NOMO-1 (cell line): Measurements from ENCODE around the gene HPN.
"Not testable (repeated sequence)": the region's sequence is repeated elsewhere in the genome, so short reads cannot be mapped to it uniquely, and the experiment has no call there.

ENCODE experiments used
- DNase-seq, 2 experiments: peaks; one replicate each; lab custom pipeline; 2025; ENCODE audit not compliant: unreplicated experiment in 2 of 2; lab: John Stamatoyannopoulos, UW

Gene HPN

DNA sequence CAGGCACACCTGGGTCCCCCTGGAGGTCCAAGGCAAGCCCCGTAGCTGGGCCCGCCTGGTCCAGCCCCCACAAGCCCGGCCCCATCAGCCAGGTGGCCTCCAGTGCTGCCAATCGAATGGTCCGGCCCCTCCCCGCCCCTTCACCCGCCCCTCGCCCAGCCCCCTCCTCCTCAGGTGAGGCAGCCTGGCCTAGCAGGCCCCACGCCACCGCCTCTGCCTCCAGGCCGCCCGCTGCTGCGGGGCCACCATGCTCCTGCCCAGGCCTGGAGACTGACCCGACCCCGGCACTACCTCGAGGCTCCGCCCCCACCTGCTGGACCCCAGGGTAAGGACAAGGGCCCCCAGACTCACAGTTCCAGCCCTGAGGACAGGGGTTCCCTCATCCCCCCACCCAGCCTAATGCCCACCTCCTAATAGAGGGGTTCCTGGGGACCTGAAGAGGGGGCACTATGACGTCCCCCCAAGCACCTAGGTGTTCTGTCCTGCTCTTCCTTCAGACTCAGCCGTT is at the start of gene HPN:
HPN (plus strand) TSS at position 174 of the 508 bp plus-strand sequence. CDS start 786 bp downstream, outside the sequence.
- no peak for DNase-seq

DNA sequence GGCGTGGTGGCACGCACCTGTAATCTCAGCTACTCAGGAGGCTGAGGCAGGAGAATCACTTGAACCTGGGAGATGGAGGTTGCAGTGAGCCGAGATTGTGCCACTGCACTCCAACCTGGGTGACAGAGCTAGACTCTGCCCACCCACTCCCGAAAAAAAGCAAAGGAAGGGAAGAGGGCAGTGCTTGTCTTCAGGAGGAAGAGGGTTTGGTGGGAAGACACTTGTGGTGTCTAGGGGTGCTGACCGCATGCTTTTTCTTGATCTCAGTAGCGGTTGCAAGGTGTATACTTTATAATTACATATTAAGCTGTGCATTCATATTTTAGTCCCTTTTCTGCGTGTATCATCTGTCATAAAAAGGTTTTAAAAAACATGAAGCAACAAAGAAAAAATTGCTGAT is 48.9 kb upstream of the HPN start:
- not testable (repeated sequence) for DNase-seq

DNA sequence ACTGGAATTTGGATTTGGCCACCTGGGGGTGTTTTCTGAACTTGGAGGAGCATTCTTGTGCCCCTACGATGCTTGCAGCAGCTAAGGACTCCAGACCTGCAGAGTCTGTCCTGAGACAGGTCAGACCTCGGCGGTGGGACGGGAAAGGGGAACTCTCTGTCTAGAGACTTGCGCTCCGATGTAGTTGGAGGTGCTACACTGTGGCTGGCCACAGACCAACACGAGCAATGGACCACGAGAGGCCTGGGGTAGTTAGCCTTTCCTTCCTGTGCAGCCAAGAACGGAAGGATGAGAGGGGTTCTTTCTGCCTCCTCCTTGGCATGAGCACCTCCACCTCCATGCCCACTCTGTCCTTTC is 47.3 kb upstream of the HPN start:
- DNase-seq, result no peak

DNA sequence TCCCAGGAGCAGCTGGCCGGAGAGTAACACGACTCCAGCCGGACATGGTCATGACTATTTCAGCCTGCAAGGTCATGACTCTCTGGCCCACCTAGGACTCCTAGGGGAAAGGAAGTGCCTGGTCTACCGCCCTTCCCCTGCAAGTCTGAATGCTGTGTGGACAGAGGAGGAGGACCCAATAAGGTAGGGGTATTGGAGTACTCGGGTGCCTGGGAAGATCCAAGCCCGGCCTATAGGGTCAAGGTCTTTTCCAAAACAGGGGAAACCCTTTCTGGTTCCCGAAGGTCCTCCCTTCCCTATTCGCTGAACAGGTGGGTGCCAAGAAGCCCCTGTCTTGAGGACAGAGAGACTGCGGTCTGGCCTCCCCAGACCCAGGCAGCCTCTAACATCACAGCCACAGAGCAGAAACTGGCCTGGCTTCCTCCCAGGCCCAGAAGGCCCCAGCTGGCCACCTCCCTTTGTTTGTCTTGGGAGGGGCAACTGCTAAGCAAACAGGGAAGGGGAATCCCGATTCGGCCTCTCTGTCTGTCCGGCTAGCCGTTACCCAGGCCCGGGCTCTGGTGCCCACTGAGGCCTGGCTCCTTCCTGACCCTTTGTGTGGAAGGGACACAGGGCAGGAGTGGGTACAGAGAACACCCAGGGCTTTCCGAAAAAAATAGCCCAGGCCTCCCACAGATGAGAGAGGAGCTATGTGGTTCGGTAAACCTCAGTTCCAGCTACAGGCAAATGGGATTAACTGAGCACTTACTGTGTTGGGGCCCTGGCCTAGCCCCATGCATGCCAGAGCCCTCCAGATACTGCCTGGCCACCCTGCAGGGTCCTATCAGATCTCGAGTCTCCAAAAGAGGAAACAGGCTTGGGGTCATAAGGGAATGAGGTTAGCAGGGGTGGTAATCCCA is 46.6 kb upstream of the HPN start:
- DNase-seq, result no peak

DNA sequence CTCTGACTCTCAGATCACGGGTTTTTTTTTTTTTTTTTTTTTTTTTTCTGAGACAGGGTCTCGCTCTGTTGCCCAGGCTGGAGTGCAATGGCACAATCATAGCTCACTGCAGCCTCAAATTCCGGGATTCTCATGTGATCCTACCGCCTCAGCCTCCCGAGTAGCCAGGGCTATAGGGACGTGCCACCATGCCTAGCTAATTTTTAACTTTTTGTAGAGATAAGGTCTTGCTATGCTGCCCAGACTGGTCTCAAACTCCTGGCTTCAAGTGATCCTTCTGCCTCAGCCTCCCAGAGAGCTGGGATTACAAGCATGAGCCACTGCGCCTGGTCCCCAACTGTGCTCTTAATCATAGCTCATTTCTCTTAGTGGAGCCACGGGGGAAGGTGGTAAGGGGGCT is 46.0 kb upstream of the HPN start:
- DNase-seq, result no peak

DNA sequence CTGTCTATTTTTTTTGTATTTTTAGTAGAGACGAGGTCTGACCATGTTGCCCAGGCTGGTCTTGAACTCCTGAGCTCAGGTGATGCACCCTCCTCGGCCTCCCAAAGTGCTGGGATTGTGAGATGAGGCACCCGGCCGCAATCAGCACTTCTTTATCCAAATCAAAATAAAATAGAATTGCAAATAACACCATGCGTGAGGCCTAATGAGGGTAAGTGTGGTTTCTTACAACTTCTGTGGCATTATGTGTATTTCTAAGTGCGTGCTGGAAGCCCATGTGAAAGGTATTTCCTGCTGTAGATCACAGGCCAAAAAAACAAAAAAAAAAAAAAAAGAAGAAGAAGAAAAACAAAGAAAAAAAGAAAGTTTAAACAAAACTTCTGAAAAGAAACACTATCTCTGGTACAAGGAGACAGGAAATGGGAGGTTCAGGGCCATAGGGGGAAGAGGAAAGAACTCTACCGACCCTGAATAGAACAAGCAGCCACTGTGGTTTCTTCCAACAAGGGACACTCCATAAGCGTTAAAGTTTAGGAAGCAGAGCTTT is 44.4 kb upstream of the HPN start:
- DNase-seq, result no peak

DNA sequence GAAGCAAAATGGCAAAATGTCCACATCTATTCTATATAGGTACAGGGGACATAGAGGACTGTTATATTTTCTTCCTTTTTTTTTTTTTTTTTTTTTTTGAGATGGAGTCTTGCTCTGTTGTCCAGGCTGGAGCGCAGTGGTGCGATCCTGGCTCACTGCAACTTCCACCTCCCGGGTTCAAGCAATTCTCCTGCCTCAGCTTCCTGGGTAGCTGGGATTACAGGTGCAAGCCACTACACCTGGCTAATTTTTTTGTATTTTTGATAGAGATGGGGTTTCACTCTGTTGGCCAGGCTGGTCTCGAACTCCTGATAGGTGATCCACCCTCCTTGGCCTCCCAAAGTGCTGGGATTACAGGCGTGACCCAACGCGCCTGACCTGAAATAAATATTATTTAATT is 43.3 kb upstream of the HPN start:
- not testable (repeated sequence) for DNase-seq

DNA sequence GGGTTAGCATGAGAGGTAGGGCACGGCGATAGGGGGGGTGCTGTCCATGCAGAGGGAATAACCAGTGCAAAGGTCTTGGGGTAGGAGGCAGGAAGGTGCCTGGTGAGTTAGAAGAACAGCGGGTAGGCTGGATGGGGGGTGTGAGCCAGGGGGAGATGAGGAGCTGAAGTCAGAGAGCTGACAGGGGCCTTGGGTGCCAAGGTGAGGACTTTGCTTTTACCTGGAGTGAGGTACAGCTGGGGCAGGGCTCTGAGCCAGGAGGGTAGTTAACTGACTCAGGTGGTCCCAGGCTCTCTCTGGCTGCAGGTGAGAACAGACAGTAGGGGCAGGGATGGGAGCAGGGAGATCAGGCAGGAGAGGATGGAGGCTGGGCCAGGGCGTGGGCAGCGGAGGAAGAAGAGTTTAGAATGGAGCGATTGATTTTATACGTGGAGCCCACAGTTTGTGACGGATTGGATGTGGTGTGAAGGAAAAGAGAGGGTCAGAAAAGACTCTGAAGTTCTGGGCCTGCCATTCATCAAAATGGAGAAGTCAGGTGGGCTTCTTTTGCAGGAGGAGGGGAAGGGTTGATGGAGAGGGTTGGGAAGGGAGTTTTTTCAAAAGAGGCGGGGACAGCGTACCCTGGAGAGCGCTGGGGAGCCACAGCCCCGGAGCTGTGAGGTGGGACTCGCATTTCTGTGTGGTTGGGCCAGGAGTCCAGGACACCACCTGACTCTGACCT is 42.6 kb upstream of the HPN start:
- no peak for DNase-seq

DNA sequence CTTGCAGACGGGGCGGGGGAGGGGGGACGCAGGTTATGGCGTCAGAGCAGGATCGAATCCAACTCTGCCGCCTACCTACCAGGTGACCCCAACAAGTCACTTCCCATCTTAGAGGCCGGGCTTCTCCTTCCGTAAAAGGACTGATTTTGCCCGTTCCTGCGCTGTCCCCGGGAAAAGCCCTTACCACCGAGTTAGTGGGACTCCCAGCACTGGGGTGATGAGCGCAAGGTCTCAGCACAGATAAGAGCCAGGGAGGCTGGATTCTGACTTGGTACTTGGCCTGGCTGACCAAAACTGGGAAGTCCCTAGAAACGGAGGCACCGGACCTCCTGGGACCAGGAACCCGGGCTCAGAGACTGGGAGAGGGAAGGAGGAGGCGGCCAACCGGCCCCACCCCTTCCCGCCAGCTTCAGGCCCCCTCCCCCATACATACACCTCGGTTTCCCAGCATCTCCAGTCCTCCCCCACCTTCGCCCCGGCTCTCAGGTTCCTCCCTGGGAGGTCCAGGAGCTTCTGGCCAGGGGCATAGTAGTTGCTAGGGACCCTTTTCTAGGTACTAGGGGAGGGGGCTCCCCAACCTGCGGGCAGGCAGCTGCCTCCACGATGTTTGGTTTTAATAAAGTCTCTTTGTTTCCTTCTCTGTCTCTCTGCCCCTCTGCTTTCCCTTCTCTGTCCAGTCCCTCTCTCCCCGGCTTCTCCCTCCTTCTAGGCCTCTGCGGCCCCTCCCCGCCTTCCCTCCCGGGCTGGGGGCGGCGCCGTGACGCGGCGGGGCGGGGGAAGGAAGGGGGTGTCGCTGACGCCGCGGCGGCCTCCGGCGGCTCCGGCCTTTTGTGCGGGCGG is 41.8 kb upstream of the HPN start, which contains the start of gene GRAMD1A:
GRAMD1A (plus strand) TSS at position 826 of the 840 bp plus-strand sequence. CDS start 156 bp downstream, outside the sequence.
- DNase-seq, result peak; percentile 67 to 70

DNA sequence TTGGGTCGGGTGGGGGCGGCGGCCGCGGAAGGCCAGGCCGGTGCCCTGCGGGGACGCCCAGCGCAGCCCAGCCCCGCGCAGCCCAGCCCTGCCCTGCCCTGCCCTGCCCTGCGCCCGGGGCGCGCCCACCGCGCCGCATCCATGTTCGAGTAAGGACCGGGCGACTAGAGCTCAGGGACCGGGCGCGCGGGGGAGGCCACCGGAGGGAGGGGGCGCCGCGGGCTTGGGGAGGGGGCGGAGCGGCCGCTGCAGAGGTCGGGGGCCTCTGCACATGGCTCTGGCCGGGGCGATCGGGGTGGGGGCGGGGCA is 41.2 kb upstream of the HPN start:
- no peak for DNase-seq

DNA sequence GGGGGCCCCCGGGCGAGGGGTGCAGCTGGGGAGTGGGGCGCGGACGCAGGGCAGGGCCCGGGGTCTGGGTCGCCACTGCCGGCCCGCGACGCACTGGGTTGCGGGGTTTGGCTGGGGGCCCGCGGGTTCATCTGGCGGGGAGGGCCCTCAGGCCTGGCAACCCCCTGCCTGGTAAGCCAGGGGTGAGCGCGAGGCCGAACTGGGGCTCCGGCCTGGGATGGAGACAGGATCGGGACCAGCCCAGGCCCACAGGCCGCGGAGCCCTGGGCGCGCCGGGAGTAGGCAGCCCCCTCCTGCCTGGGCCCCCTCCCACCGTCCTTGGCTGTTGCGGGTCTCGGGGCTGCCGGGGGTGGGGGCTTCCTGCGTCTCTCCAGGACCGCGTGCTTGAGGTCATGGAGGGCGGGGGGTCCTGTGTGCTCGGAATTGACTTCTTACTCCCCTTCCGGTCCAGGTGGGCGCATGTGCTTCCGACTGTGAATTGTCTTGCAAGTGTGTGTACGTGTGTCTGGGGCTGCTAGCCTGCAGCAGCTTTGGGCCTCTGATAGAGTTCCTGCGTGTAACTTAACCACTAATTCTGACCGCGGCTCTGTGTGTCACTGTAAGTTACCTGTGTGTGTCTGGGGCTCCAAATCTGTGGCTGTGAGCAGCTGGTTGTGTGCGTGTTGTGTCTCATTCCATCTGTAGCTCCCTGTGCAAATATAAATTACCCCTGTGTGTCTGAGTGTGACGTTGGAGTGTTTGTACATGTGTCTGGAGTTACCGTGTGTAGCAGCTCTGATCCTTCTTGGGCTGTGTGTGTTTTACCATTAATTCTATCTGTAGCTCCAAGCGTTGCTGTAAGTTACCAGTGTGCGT is 40.6 kb upstream of the HPN start:
- DNase-seq, result peak in 1 of 2 experiments; percentile 31

DNA sequence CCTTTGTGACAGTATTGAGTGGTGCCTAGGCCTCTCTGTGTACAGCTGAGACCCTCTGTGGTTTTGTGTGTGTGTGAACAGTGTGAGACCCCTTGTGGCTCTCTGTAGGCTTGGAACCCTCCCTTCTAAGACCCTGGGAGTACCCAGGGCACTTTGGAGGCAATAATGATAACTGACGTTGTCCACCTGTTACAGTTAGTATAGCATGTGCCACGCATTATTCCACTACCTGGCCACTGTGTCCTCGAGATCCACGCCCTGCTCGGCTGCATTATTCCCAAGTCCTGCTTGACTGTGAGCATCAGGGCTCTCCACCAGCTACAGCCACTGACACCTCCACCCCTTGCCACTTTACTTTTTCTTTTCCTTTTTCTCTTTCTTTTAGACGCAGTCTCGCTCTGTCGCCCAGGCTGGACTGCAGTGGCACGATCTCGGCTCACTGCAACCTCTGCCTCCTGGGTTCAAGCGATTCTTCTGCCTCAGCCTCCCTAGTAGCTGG is 39.4 kb upstream of the HPN start:
- no peak for DNase-seq

DNA sequence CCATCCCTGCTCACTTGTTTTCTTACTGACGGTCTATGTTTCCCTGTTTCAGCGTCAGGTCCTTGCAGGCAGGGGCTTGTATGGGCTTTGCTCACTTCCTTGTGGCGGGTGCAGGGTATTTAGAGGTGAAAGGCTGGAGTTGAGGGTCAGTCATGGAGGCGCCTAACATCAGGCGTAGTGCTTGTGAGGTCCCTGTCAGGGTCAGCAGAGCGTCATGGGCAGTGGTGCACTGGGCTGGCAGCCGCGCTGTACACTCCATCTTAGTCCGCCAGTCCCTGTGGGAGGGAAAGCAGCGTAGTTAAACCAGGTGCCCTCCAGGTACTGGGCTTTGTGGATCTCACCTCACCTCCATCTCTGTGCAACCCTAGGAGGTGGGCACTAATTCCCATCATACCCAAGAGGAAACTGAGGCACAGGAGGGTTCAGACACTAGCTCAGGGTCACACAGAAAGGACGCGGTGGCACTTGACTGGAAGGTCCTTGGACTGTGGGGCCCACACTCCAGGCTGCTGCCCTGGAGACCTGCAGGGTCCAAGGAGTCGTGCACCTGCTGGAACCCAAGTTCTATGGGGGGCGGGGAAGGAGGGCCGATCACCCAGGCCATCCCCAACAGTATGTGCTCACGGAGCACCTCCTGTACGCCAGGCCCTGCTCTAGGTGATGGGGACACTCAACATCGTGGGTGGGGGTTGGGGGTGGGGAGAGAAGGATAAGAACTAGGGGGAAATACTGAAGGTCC is 36.8 kb upstream of the HPN start:
- no peak for DNase-seq

DNA sequence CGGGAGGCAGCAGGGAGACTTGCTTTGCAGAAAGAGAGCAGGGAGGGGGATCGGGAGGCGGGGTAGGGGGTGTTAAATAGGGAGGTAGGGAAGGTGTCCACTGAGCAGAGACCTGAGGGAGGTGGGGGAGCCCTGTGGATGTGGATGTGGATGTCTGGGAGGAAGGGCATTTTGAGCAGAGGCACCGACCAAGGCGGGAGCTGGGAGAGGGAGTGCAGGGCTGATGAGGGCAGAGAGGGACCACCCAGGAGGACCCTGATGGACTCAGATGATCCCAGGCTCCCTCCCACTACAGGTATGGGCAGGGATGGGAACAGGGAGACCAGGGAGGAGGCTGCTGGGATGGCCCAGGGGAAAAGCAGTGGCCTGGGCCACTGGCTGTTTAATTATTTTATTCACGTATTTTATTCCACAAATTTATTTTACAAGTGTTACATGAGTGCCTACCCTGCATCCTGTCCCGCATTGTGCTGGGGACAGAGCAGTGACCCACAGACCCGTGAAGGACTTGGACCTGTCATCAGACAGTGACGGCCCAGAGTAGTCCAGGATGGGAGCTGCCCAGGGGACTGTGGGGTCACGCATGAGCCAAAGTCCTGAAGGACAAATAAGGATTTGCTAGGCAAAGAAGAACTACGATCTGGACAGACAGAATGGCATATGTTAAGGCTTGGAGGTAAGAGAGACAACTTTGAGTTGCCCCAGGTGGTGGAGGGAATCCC is 36.1 kb upstream of the HPN start:
- no peak for DNase-seq

DNA sequence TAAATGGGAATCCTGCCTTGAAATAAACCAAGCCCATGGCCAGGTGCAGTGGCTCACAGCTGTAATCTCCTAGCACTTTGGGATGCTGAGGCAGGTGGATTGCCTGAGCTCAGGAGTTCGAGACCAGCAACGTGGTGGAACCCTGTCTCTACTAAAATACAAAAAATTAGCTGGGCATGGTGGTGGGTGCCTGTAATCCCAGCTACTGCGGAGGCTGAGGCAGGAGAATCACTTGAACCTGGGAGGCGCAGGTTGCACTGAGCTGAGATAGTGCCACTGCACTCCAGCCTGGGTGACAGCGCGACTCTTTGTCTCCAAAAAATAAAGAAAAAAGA is 35.5 kb upstream of the HPN start:
- DNase-seq, result not testable (repeated sequence)

DNA sequence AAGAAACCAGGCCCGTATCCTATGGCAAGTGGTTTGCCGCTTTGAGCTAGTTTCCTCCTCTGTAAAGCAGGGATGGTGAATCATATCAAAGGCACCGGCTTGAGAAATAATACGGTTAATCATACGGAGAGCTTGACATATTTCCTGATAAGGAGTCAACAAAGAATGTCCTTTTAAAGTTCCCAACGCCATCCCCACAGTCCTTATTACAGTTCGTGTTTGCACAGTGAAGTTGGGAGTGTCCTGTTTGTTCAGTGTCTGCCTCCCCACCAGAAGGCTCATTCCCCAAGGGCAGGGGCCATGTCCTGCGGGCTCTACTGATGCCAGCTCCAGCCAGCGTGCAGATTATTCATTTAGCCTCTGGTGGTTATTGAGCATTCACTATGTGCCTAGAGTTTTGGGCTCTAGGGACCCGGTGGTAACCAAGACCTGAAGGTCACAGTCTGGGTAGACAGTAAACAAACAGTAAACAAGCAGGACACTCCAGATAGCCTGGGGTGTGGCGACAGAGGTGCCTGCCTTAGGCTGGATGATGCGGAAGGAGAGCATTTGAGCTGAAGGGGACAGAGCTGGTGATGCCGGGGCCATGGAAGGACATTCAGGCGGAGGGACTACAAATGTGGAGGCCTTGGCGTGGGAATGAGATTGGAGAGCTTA is 35.1 kb upstream of the HPN start:
- no peak for DNase-seq

DNA sequence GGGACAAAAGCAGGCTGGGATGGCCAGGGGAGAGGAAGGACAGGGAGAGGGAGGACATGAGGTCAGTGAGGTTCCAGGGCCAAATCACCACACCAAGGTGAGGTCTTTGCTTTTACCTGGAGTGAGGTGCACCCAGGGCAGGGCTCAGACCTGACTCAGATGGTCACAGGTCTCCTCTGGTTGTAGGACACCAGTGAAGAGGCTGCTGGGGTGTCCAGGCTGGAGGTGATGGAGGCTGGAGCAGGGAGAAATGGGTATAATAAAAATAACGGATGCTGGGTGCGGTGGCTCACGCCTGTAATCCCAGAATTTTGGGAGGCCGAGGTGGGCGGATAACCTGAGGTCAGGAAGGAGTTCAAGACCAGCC is 34.5 kb upstream of the HPN start:
- DNase-seq, result no peak

DNA sequence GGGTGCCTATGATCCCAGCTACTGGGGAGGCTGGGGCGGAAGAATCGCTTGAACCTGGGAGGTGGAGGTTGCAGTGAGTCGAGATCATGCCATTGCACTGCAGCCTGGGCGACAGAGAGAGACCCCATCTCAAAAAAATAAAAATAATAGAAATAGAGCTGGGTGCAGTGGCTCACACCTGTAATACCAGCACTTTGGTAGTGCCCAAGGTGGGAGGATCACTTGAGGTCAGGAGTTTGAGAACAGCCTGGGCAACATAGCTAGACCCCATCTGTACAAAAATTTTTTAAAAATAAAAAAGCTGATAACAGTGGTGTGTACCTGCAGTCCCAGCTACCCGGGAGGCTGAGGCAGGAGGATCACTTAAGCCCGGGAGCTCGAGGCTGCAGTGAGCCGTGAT is 34.1 kb upstream of the HPN start:
- not testable (repeated sequence) for DNase-seq
